Measurements from ENCODE around the gene SP8.

SP8 gene

DNA sequence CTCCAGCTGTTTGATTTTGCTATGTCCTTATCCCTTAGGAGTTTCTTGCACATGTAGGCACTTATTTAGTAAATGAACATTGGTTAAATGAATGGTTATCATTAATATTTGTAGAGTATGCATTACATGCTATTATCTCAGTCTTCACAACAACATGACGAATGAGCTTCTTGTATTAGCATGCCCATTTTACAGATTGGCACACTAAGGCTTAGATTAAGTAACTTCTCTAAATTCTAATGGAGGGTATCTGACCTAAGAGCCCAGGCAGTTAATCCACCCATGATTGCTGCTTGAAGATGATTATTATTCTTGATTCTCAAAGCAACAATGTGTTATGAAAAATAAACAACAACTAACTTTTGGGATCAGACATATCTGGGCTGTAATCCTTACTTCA lies 32.7 kb downstream of the SP8 start:
- DNase-seq (ENCODE audit: low read depth in 2 of 2) = no peak

DNA sequence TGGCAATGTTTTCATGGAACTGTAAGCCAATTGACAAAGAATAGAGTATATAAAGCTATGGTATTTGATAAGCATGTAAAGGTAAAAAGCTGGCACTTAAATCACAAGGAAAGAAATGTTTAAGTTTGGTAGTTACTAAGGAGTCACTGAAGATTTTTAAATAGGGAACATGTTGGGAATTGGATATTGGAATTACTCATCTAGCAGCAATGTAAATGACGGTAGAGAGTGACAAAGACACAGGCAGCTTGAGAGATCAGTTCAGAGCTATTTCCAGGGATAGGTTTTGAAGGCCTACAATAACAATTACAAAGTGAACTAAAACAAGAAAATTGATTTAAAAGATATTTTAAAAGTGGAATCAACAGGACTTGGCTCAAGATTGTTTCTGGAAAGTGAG lies 36.8 kb downstream of the SP8 start:
- no peak for DNase-seq (ENCODE audit: low read depth in 2 of 2)

DNA sequence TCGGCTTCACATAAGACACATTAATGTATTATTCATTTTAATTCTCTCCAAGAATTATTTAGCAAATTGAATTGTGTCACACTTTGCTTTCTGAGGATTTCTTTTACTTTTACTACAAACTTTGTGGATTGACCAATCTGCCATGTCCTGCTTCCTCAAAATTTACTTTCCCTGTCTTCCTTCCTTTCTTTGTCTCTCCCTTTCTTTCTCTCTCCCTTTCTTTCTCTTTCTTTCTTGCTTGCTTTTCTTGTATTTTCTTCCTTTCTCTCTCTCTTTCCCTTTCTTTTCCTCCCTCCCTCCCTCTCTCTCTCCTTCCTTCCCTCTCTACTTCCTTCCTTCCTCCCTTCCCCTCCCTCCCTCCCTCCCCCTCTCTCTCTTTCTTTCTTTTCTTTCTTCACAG lies 37.8 kb downstream of the SP8 start:
- no peak for DNase-seq (ENCODE audit: low read depth in 2 of 2)

DNA sequence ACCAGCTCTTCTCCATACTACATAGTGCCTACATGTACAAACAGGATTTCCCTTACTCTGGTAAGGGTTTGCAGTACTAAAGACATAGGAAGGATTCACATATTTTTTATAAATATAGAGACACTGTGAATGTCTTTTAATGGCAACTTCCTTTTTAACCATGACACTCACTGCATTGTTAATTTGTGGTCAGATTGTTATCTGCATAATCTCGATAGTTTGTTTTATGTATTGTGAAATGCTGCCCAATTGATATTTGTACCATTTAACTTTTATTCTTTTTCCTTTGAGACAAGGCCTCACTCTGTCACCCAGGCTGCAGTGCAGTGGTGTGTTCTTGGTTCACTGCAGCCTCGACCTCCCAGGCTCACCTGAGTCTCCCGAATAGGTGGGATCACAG lies 39.7 kb downstream of the SP8 start:
- no peak for DNase-seq (ENCODE audit: low read depth in 2 of 2)

DNA sequence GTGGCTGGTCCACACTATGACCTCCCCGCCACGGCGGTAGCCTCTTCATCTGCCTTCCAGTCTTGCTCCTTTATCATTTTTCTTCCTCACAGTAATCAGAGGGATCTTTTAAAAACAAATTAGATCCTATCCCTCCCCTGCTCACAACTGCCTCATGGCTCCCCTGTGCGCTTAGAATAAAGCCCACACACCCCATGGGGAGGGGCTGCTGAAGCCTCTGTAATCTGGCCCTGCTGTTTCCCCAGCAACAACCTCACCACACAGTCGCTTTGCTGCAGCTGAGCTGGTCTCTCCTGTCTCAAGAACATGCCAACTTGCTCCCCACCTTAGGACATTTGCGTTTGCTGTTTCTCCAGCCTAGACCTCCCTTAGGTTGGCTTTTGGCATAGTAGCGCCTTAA lies 41.0 kb downstream of the SP8 start:
- DNase-seq (ENCODE audit: low read depth in 2 of 2) = no peak

DNA sequence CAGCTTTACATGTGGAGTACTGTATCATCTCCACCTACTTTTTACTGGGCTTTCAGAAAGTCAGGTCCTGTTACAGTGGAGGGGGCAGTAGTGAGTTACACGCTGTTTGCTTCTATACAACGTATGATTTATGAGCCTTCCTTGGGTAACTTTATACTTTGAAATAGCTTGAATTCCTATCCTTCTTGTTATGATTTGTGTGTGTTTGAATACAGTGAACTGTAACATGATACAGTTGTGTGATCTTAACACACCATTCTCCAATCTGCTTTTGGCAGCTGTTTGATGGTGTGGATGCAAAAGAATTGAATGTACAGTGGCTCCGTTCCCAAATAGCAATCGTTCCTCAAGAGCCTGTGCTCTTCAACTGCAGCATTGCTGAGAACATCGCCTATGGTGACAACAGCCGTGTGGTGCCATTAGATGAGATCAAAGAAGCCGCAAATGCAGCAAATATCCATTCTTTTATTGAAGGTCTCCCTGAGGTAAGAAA lies 41.7 kb downstream of the SP8 start:
- DNase-seq (ENCODE audit: low read depth in 2 of 2) = no peak

DNA sequence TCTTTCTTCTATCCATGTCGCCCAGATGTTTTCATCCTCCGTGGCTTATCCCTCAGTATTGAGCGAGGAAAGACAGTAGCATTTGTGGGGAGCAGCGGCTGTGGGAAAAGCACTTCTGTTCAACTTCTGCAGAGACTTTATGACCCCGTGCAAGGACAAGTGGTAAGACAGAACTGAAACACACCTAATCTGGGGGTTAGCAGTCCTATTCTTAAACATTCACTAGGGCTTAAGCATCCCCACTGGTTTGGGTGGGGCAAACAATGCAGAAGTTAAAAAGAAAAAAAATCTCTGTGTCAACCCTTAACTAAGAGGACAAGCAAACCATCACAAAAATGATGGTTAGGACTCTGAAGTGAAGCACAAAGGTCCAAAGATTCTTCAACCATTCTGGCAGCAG lies 43.8 kb downstream of the SP8 start:
- DNase-seq (ENCODE audit: low read depth in 2 of 2) = no peak

DNA sequence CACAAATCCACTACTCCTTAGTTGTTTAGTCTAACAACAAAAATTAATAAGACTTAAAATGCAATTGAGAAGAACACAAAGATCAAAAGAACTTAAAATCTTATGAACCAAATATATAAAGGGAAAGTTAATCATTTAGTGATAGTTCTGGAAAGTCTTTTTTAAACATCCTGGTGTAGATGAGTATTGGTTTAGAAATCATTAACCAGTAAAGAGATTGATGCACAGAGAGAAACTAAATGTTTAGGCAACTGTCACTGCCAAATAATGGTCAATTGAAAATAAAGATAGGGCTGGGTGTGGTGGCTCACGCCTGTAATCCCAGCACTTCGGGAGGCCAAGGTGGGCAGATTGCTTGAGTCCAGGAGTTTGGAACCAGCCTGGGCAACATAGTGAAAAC lies 44.9 kb downstream of the SP8 start:
- DNase-seq (ENCODE audit: low read depth in 2 of 2) = no peak

DNA sequence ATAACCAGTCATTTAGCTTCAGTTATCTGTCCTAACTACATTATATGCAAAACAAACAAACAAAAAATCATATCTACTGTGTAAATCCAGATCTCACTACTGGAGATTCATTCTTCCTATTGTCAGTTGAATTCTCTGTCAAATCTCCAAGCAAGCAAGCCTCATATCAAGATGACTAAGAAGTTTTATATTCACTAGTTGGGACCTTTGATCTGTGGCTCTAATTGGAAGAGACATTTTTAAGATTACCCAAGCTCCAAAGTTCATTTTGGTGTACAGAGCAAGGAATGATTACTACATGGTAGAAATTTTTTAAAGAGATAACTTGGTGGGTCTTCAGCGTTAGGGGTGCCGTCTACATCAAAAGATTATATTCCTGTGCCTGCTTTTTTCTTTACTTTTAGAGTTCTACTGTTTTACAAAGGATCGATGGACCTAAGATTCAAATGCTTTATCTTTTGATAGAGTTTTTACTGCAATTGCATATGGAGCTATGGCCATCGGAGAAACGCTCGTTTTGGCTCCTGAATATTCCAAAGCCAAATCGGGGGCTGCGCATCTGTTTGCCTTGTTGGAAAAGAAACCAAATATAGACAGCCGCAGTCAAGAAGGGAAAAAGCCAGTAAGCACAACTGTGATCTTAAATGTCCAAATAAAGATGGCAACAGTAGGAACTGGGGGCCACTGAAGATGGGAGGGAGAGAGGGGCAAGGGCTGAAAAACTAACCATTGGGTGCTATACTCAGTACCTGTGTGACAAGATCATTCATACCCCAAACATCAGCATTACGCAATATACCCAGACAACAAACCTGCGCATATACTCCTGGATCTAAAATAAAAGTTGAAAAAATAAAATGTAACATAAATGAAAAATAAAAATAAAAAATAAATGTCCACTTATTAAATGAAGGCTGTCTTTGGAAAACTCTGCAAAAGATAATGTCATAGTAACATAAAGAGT lies 47.9 kb downstream of the SP8 start:
- DNase-seq (ENCODE audit: low read depth in 2 of 2) = no peak

DNA sequence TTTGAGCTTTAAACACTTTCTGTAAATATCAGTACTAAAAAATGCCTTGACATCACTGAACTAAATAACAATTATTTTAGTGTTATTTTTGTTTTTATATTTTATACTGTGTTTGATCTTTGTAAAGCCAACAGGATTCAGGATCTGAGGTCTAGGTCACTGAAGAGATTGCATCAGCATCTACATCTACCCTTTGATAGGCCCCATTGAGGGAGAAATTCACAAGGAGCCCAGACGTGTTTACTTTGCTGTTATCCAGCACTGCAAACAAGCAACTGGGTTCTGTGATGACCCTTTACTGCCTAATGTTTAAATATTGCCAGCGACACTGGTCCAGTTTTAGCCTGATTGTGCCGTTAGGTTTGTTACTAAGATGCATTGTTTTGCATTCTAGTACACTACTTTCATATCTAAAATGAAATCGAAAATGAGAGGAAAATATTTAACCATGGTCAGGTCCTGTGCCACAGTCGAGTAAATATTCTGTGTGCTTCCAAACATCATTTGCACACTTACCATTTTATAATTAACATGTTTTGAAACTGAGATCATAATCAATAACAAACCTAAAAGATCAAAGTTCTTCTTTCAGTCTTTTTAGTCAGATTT lies 48.7 kb downstream of the SP8 start:
- DNase-seq (ENCODE audit: low read depth in 2 of 2) = no peak

DNA sequence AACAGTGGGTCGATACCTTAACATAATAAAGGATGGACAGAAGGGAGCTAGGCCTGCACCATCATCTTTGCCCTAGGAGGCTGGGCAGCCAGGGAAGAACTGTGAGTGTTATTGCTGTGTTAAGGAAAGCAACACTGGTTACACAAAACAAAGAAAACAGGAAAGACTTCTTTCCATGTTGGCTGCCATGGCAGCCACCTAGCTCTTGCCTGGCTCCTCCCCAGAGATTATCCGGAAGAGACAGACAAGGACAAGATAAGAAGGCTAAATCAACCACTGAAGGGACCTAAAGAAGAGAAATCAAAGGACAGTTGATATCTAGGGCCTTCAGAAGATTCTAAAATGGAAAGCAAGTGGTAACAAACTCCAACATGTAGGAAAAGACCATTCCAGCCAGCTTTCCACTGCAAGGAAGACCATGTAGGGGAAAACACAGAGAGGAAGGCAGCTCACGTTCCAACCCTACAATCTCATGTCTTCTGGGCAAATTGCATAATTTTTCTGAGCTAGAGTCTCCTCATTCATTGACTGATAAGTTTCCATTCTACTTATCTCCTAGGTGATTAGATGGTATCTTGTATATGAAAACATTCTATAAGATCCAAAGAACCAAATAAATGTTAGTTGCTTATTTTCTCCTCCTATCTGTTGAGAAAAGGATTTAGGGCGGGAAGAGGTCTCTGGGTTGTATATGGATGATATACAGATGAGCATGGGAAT lies 51.2 kb downstream of the SP8 start:
- DNase-seq (ENCODE audit: low read depth in 2 of 2) = no peak

Data from stimulated activated CD4-positive, alpha-beta T cell treated with anti-CD3 and anti-CD28 coated beads, Interleukin-12 subunit alpha, Interleukin-12 subunit beta, amount 100 ng/mL, for 24 hours (primary cell).